Measurements from ENCODE around the gene RNF186.

DNA sequence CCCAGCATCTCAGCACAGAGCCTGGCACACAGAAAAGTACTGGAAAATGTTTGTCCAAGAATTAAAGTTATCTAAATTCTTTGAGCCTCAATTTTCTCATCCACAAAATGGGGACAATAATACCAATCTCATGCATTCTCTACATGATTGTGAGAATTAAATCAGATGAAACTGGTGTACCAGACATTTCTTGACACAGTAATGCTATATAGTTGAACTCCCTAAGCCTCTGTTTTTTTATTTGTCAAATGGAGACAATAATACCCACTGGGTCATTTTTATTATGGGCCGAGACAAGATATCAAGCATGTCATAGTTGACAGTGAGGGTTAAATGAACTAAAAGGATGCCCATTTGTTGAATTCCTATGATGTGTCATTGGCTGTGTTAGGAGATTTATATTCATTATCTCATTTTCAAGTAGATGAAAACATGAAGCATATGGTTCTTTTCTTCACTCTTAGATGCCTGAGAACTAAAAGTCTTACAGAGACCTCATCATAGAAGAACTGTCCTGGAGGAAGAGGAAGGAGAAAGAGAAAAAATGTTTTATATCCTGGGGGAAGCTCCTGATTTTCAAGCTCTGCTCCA lies 49.6 kb upstream of the RNF186 start:
- TF ChIP-seq, protein P1, sequence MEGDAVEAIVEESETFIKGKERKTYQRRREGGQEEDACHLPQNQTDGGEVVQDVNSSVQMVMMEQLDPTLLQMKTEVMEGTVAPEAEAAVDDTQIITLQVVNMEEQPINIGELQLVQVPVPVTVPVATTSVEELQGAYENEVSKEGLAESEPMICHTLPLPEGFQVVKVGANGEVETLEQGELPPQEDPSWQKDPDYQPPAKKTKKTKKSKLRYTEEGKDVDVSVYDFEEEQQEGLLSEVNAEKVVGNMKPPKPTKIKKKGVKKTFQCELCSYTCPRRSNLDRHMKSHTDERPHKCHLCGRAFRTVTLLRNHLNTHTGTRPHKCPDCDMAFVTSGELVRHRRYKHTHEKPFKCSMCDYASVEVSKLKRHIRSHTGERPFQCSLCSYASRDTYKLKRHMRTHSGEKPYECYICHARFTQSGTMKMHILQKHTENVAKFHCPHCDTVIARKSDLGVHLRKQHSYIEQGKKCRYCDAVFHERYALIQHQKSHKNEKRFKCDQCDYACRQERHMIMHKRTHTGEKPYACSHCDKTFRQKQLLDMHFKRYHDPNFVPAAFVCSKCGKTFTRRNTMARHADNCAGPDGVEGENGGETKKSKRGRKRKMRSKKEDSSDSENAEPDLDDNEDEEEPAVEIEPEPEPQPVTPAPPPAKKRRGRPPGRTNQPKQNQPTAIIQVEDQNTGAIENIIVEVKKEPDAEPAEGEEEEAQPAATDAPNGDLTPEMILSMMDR (IDR thresholded peaks at IDR 0.05; ENCODE audit: low read depth, low read length, poor library complexity, severe bottlenecking), result no peak
- TF ChIP-seq EZH2phosphoT487 (IDR thresholded peaks at IDR 0.05; ENCODE audit: borderline replicate concordance, low read length), result no peak
